Measurements from ENCODE around the gene GALNT12.

GALNT12 gene

DNA sequence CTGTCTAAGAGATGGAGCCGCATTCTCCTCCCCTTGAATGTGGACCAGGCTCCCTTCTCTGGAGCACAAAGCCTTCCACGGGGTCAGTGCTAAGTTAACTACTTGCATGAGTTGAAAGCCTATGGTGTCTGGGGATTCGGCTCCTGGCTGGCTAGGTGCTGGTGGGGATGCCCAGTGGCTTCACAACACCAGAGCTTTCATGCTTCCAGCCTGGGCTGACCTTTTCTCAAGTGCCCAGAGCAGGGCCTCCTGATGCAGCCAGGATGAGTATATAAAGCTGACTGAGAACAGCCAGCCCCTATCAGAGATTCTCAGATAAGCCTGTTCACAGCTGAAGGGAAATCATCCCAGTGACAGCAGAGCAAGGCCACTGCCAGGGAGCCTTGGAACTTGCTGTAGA, 11.8 kb downstream of the GALNT12 start (continued):
- TF ChIP-seq, protein P1, sequence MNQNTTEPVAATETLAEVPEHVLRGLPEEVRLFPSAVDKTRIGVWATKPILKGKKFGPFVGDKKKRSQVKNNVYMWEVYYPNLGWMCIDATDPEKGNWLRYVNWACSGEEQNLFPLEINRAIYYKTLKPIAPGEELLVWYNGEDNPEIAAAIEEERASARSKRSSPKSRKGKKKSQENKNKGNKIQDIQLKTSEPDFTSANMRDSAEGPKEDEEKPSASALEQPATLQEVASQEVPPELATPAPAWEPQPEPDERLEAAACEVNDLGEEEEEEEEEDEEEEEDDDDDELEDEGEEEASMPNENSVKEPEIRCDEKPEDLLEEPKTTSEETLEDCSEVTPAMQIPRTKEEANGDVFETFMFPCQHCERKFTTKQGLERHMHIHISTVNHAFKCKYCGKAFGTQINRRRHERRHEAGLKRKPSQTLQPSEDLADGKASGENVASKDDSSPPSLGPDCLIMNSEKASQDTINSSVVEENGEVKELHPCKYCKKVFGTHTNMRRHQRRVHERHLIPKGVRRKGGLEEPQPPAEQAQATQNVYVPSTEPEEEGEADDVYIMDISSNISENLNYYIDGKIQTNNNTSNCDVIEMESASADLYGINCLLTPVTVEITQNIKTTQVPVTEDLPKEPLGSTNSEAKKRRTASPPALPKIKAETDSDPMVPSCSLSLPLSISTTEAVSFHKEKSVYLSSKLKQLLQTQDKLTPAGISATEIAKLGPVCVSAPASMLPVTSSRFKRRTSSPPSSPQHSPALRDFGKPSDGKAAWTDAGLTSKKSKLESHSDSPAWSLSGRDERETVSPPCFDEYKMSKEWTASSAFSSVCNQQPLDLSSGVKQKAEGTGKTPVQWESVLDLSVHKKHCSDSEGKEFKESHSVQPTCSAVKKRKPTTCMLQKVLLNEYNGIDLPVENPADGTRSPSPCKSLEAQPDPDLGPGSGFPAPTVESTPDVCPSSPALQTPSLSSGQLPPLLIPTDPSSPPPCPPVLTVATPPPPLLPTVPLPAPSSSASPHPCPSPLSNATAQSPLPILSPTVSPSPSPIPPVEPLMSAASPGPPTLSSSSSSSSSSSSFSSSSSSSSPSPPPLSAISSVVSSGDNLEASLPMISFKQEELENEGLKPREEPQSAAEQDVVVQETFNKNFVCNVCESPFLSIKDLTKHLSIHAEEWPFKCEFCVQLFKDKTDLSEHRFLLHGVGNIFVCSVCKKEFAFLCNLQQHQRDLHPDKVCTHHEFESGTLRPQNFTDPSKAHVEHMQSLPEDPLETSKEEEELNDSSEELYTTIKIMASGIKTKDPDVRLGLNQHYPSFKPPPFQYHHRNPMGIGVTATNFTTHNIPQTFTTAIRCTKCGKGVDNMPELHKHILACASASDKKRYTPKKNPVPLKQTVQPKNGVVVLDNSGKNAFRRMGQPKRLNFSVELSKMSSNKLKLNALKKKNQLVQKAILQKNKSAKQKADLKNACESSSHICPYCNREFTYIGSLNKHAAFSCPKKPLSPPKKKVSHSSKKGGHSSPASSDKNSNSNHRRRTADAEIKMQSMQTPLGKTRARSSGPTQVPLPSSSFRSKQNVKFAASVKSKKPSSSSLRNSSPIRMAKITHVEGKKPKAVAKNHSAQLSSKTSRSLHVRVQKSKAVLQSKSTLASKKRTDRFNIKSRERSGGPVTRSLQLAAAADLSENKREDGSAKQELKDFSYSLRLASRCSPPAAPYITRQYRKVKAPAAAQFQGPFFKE (tag by site-specific recombination; IDR thresholded peaks at IDR 0.05; ENCODE audit: borderline replicate concordance): no peak
- no peak for TF ChIP-seq MYNN (tag by site-specific recombination; IDR thresholded peaks at IDR 0.05; ENCODE audit: borderline replicate concordance)

DNA sequence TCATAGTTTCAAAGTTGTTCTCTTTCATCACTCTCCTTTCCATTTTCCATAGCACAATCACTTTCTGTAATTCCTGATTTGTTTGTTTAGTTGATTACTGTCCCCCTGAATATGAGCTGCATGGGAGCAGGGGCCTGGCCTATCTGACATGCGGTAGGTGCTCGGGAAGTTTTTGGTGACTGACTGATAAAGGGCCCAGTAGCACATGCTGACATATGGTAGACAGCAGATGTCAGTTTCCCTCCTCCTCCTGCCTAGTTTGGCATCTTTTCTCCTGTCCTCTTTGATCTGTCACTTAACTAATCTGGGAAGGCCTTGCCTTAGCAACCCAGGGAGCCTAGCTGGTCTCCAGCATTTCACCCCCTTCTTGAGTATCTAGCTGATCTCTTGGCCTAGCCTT, 14.4 kb downstream of the GALNT12 start:
- POLR2A ChIA-PET: no interaction called here
- CTCF ChIA-PET: interaction anchor here (0.7 kb wide), 1 partner anchor 47 kb away, joined by 3 read pairs; no protein-coding TSS in a partner anchor
- Histone ChIP-seq H3K9me3 (ENCODE audit: control insufficient read depth, insufficient read depth, low read depth, low read length) (no peaks in the 10 kb centered on the region), H3K27ac (ENCODE audit: extremely low read depth, low read depth, low read length) (no peak overlapping the region), H3K4me1 (ENCODE audit: control insufficient read depth, insufficient read depth, low read length) (no peaks in the 10 kb centered on the region), H3K36me3 (ENCODE audit: control insufficient read depth in 2 of 2, insufficient read depth in 1 of 2, low read length in 2 of 2) (no peaks in the 10 kb centered on the region), H3K4me3 (ENCODE audit: low read depth, low read length) (no peak overlapping the region)
- TF ChIP-seq PRDM1 (tag by site-specific recombination; IDR thresholded peaks at IDR 0.05) (0 out of 2 replicates have a peak, but pooled peaks have one; percentile 12), BCL11B (tag by site-specific recombination; IDR thresholded peaks at IDR 0.05; ENCODE audit: low read depth) (no peak)

DNA sequence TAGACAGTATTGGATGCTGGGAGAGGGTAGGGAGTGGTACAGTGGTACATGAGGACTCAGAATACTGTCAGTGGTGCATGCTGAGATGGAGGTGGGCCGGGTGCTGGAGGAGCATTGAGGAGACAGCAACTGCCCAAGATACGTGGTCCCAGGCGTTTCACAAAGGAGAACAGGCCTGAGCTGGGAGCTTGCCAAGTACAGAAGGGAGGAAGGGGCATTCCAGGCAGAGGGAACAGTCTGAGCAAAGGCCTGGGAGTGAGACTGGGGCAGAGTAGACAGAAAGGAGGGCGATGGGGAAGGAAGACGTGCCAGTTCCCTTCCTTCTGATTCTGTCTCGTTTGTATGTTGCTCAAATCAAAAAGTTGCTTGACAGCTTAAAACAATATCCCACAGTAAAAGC, 15.2 kb downstream of the GALNT12 start:
- CTCF ChIA-PET: interaction anchor here (0.5 to 0.7 kb wide), 2 partner anchors 13 to 173 kb away, joined by 3 read pairs; no protein-coding TSS in a partner anchor
- no peaks in the 10 kb centered on the region for H3K9me3 ChIP-seq (ENCODE audit: control insufficient read depth, insufficient read depth, low read depth, low read length)
- H3K27ac ChIP-seq (ENCODE audit: extremely low read depth, low read depth, low read length): no peak overlapping the region
- no peaks in the 10 kb centered on the region for H3K36me3 ChIP-seq (ENCODE audit: control insufficient read depth in 2 of 2, insufficient read depth in 1 of 2, low read length in 2 of 2)
- H3K4me1 ChIP-seq (ENCODE audit: control insufficient read depth, insufficient read depth, low read length): no peaks in the 10 kb centered on the region
- TF ChIP-seq GLI4 (tag by site-specific recombination; IDR thresholded peaks at IDR 0.05): no peak
- no peak for TF ChIP-seq SETDB1 (IDR thresholded peaks at IDR 0.05; ENCODE audit: insufficient read length, low read length)
- no peak for TF ChIP-seq ZBTB20 (tag by site-specific recombination; IDR thresholded peaks at IDR 0.05)
- H3K4me3 ChIP-seq (ENCODE audit: low read depth, low read length): no peak overlapping the region
- POLR2A ChIA-PET: no interaction called here

DNA sequence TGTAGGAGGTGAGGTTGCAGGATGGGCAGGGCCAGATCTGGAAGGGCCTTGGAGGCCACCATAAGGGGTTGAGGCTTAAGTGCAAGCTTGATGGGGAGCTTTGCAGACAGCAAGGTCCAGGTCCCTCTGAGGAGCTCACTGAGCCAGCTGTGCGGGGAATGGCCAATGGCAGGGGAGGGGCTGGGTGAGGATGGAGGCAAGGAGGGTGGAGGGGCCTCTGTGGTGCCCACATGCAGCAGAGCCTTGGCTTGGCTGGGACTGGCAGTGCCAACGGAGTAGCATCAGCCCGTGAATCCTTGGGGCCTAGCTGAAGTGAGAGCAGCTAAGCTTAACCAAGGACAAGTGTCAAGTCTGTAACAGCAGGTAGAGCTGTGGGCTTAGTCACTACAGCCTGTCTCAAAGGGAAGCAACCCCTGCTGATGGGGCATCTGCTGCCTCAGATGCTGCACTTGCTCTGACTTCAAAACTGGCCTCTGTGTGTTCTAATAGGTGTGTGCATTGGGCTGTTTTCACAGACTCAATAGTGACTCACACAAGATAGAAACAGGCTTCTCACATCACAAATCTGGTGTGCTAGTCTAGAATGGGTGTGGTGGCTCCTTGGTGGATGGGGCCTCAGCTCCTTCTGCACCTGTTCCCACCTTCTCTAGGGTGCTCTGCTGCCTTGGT, 16.3 kb downstream of the GALNT12 start:
- Histone ChIP-seq H3K4me1 (ENCODE audit: control insufficient read depth, insufficient read depth, low read length) (no peaks in the 10 kb centered on the region), H3K27ac (ENCODE audit: extremely low read depth, low read depth, low read length) (no peak overlapping the region), H3K4me3 (ENCODE audit: low read depth, low read length) (no peak overlapping the region), H3K9me3 (ENCODE audit: control insufficient read depth, insufficient read depth, low read depth, low read length) (no peaks in the 10 kb centered on the region), H3K36me3 (ENCODE audit: control insufficient read depth in 2 of 2, insufficient read depth in 1 of 2, low read length in 2 of 2) (no peaks in the 10 kb centered on the region)
- CTCF ChIA-PET: no interaction called here
- POLR2A ChIA-PET: no interaction called here
- no peak for TF ChIP-seq ZNF521 (tag by site-specific recombination; IDR thresholded peaks at IDR 0.05)
- no peak for TF ChIP-seq ZNF658 (tag by site-specific recombination; IDR thresholded peaks at IDR 0.05)
- no peak for TF ChIP-seq ZNF664 (tag by site-specific recombination; IDR thresholded peaks at IDR 0.05)
- TF ChIP-seq, protein P2, sequence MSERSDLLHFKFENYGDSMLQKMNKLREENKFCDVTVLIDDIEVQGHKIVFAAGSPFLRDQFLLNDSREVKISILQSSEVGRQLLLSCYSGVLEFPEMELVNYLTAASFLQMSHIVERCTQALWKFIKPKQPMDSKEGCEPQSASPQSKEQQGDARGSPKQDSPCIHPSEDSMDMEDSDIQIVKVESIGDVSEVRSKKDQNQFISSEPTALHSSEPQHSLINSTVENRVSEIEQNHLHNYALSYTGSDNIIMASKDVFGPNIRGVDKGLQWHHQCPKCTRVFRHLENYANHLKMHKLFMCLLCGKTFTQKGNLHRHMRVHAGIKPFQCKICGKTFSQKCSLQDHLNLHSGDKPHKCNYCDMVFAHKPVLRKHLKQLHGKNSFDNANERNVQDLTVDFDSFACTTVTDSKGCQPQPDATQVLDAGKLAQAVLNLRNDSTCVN (tag by site-specific recombination; optimal IDR thresholded peaks at IDR 0.05): no peak
- TF ChIP-seq ZFP3 (tag by site-specific recombination; IDR thresholded peaks at IDR 0.05; ENCODE audit: low read depth): no peak
- no peak for TF ChIP-seq ZBTB17 (tag by site-specific recombination; IDR thresholded peaks at IDR 0.05)
- TF ChIP-seq REPIN1 (tag by site-specific recombination; IDR thresholded peaks at IDR 0.05; ENCODE audit: low read depth): no peak
- TF ChIP-seq ZNF558 (tag by site-specific recombination; IDR thresholded peaks at IDR 0.05): no peak
- no peak for TF ChIP-seq ZNF624 (tag by site-specific recombination; IDR thresholded peaks at IDR 0.05)
- TF ChIP-seq SP7 (tag by site-specific recombination; IDR thresholded peaks at IDR 0.05): no peak
- no peak for TF ChIP-seq ZNF214 (tag by site-specific recombination; IDR thresholded peaks at IDR 0.05; ENCODE audit: borderline replicate concordance)
- TF ChIP-seq, protein P3, sequence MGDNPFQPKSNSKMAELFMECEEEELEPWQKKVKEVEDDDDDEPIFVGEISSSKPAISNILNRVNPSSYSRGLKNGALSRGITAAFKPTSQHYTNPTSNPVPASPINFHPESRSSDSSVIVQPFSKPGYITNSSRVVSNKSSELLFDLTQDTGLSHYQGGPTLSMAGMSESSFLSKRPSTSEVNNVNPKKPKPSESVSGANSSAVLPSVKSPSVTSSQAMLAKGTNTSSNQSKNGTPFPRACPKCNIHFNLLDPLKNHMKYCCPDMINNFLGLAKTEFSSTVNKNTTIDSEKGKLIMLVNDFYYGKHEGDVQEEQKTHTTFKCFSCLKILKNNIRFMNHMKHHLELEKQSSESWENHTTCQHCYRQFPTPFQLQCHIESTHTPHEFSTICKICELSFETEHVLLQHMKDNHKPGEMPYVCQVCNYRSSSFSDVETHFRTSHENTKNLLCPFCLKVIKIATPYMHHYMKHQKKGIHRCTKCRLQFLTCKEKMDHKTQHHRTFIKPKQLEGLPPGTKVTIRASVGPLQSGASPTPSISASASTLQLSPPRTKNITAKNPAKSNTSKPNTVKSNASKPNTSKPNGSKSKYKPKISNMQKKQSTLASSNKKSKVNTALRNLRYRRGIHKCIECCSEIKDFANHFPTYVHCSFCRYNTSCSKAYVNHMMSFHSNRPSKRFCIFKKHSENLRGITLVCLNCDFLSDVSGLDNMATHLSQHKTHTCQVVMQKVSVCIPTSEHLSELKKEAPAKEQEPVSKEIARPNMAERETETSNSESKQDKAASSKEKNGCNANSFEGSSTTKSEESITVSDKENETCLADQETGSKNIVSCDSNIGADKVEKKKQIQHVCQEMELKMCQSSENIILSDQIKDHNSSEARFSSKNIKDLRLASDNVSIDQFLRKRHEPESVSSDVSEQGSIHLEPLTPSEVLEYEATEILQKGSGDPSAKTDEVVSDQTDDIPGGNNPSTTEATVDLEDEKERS (tag by site-specific recombination; IDR thresholded peaks at IDR 0.05): no peak
- no peak for TF ChIP-seq FEZF1 (tag by site-specific recombination; IDR thresholded peaks at IDR 0.05)

All from HEK293 (cell line).